K562 (cell line): ENCODE data around the gene HIVEP3. TPM values are rescaled to one million over a fixed set of nuclear protein-coding genes. Genes with fewer than 3 reads are reported as not detected.

Experiments used
- CBFA2T2 ChIP-seq: fragments of 450-650 bp; conservative IDR thresholded peaks from 2 replicates; pipeline ENCODE4 v1.6.1; 2017; ENCODE audit warnings: mild to moderate bottlenecking
- GABPA ChIP-seq: fragments of 200-800 bp; sonication (Bioruptor generic); conservative IDR thresholded peaks from 2 replicates; pipeline ENCODE4 v1.6.1; 2016; ENCODE audit warnings: low read depth, missing genetic modification characterization, missing compliant biosample characterization
- SPI1 ChIP-seq: IDR thresholded peaks from 2 replicates; pipeline ENCODE4 v1.6.1; 2011; ENCODE audit warnings: low read depth, low read length, control low read depth, borderline replicate concordance
- YBX1 ChIP-seq: fragments of 450-650 bp; IDR thresholded peaks from 2 replicates; pipeline ENCODE4 v1.7.1; 2016; ENCODE audit warnings: mild to moderate bottlenecking
- polyA plus RNA-seq, 8 experiments: library from polyadenylated mRNA; depleted of rRNA in 4 of 8; stranded (reverse) in 5 of 8; unstranded in 3 of 8; fragments of >200 nt; fragmentation: Nextera tagmentation in 2 of 8; fragmentation: Illumina TruSeq in 1 of 8; extraction: Ambion mirVana in 2 of 8; extraction: Trizol in 1 of 8; gene quantifications; 2 replicates each; pipeline versions ENCODE4 v1.2.1 to v1.2.3, GENCODE V29; 2011 to 2014; ENCODE audit warnings: inconsistent platforms in 1 of 8, missing spikeins in 1 of 8
- total RNA-seq, 7 experiments: library from RNA; depleted of rRNA in 6 of 7; stranded (reverse); fragments of >200 nt in 6 of 7; fragmentation: Illumina TruSeq in 2 of 7; extraction: Trizol in 2 of 7; gene quantifications; 2 replicates each; pipeline versions ENCODE4 v1.2.1 to v1.2.3, GENCODE V29; 2011 to 2021; ENCODE audit warnings: low replicate concordance in 1 of 7
- TF ChIP-seq, protein P1 (sequence below): fragments of 250-450 bp; sonication (Bioruptor Pico); IDR thresholded peaks from 2 replicates; pipeline ENCODE4 v1.4.0; 2020; ENCODE audit warnings: mild to moderate bottlenecking, moderate library complexity
- TF ChIP-seq, protein P2 (sequence below): fragments of 250-450 bp; sonication (Bioruptor Pico); IDR thresholded peaks from 2 replicates; pipeline ENCODE4 v1.4.0; 2020; ENCODE audit warnings: mild to moderate bottlenecking

HIVEP3 gene
- total and polyA plus RNA-seq, 9 of the 15 experiments (the other 6 are each of a cell fraction or from before 2014, with no cell fraction given) = 0.09 to 0.58 (median 0.34) TPM; not detected in 1

DNA sequence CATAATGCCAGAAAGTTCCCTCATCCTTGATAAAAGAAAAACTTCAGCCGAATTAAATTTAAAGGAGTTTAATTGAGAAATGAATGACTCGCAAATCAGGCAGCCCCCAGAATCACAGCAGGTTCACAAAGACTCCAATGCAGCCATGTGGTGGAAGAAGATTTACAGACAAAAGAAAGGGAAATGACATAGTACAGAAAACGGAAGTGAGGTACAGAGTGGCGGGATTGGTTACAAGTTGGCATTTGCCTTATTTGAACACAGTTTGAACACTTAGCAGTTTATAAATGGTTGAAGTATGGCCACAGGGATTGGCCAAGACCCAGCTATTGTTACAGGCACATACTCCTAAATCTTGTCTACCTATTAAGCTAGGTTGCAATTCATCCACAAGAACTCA lies 46.6 kb downstream of the HIVEP3 start (continued):
- TF ChIP-seq, protein P1, sequence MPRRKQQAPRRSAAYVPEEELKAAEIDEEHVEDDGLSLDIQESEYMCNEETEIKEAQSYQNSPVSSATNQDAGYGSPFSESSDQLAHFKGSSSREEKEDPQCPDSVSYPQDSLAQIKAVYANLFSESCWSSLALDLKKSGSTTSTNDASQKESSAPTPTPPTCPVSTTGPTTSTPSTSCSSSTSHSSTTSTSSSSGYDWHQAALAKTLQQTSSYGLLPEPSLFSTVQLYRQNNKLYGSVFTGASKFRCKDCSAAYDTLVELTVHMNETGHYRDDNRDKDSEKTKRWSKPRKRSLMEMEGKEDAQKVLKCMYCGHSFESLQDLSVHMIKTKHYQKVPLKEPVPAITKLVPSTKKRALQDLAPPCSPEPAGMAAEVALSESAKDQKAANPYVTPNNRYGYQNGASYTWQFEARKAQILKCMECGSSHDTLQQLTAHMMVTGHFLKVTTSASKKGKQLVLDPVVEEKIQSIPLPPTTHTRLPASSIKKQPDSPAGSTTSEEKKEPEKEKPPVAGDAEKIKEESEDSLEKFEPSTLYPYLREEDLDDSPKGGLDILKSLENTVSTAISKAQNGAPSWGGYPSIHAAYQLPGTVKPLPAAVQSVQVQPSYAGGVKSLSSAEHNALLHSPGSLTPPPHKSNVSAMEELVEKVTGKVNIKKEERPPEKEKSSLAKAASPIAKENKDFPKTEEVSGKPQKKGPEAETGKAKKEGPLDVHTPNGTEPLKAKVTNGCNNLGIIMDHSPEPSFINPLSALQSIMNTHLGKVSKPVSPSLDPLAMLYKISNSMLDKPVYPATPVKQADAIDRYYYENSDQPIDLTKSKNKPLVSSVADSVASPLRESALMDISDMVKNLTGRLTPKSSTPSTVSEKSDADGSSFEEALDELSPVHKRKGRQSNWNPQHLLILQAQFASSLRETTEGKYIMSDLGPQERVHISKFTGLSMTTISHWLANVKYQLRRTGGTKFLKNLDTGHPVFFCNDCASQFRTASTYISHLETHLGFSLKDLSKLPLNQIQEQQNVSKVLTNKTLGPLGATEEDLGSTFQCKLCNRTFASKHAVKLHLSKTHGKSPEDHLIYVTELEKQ (CRISPR knock-in tag) = no peak
- TF ChIP-seq CBFA2T2 = no peak
- TF ChIP-seq, protein P2, sequence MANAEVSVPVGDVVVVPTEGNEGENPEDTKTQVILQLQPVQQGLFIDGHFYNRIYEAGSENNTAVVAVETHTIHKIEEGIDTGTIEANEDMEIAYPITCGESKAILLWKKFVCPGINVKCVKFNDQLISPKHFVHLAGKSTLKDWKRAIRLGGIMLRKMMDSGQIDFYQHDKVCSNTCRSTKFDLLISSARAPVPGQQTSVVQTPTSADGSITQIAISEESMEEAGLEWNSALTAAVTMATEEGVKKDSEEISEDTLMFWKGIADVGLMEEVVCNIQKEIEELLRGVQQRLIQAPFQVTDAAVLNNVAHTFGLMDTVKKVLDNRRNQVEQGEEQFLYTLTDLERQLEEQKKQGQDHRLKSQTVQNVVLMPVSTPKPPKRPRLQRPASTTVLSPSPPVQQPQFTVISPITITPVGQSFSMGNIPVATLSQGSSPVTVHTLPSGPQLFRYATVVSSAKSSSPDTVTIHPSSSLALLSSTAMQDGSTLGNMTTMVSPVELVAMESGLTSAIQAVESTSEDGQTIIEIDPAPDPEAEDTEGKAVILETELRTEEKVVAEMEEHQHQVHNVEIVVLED (CRISPR knock-in tag) = no peak
- TF ChIP-seq YBX1 = no peak
- peak; percentile 65 for TF ChIP-seq GABPA (tag)
- TF ChIP-seq SPI1 = peak; percentile 78
